ENCODE results near the gene CHID1.

Gene CHID1

DNA sequence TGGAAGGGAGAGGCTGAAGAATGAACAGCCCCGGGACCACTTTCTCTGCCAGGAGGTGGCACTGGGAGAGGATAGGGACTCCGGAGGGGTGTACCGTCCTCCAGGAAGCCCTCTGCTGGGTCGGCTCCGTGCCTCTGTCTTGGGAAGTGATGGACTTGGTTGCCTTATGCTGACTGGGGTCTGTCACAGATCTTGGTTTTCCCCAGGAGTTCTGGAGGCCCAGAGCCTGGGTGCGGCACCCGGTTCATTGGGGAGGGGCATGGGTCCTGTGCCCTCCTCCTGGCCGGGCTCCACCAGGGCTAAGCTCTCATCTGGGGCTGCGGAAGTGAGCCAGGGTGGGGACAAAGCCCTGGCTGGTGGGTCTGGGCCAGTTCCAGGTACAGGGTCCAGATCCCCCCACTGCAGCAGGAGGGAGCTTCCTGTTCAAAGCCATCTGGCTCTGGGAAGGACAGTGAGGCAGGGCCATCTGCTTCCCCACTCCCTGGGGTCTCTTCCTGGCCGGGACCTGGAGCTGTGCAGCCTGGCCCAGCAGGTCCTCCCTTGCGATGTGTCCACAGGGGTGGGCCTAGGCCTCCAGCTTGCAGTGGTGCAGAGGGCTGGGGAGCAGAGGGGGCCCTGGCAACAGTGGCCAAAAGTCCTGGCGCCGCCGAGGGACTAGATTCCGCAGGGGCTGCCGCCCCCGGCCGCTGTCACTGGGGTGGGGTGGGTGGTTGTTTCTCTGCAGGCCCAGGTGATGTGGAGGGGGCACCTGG is 14.0 kb upstream of the CHID1 start:
- peaks cover 5% of the 10 kb centered on the region for H3K36me3 Mint-ChIP-seq
- no peak overlapping the region for H3K4me3 Mint-ChIP-seq
- no peaks in the 10 kb centered on the region for H3K9me3 Mint-ChIP-seq
- H3K27me3 Mint-ChIP-seq, result no peaks in the 10 kb centered on the region
- peaks cover 26% of the 10 kb centered on the region for H3K4me1 Mint-ChIP-seq
- ATAC-seq, result no peak
- H3K27ac Mint-ChIP-seq, result no peak overlapping the region

DNA sequence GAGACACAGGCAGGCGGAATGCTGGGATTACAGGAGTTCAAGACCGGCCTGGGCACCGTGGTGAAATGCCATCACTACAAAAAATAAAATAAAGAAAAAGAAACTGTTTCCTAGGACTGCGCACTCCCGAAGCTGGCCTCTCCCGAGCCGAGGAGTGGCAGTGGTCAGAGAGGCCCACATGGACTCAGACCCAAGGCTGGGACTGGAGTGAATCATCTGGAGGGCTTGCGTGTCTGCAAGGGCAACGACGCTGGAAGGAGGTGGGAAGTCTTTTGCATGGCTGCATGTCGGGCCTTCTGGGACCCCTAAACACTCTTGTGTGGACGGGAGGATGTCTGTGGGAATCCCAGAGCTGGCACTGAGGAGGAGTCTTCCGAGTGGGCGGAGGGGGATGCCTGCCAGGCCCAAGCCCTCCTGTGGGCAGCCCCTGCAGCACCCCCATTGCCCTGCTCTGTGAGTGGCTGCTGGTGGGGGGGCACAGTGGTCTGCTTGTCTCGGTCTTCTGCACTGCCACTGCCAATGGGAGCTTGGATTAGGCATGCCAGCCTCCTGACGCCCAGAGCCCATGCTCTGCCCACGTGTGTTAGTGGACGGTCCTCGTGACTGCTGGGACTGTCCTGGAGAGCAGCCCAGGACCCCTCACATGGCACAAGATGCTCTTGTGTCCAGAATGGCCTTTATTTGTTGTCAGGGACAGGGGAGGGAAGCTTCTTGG is 13.2 kb upstream of the CHID1 start:
- no peak overlapping the region for H3K4me3 Mint-ChIP-seq
- H3K36me3 Mint-ChIP-seq, result peaks cover 3% of the 10 kb centered on the region
- ATAC-seq, result no peak
- no peak overlapping the region for H3K27ac Mint-ChIP-seq
- no peaks in the 10 kb centered on the region for H3K9me3 Mint-ChIP-seq
- H3K4me1 Mint-ChIP-seq, result peaks cover 23% of the 10 kb centered on the region
- no peaks in the 10 kb centered on the region for H3K27me3 Mint-ChIP-seq

DNA sequence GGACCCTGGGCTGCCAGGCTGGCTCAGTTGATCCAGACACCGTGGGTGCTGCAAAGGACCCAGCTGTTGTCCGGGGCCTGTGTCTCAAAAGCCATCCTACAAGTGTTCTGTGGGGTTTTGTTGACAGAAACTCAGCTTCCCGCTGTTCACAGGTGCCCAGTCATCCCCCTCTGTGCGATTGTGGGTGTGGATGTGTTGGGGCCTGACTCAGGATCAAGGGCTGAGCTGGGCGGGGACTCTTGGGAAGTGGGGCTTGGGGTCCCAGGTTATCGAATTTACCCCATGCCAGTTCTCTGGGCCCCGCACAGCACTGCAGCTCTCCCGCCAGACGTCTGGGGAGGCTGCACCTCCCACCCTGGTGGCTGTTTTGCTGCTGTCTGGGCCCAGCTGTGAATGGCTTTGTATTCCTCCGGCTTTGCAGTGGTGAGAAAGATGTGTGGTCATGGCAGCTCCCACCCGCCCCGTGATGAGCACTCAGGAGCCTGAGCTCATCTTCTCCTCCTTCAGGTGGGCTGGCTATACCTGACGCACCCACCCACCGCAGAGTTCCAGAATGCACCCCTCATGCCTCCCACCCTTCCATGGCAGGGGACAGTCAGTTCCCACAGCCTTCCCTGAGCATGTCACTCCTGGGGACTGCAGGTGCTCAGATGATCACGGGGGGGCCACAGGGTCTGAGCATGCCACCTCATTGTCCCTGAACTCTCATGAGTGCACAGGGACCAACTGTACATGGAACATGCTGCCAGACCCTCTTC is 11.5 kb upstream of the CHID1 start:
- Mint-ChIP-seq H3K4me1 (peaks cover 8% of the 10 kb centered on the region), H3K4me3 (no peak overlapping the region), H3K36me3 (no peaks in the 10 kb centered on the region), H3K27ac (no peak overlapping the region), H3K9me3 (no peaks in the 10 kb centered on the region), H3K27me3 (no peaks in the 10 kb centered on the region)
- ATAC-seq, result no peak

DNA sequence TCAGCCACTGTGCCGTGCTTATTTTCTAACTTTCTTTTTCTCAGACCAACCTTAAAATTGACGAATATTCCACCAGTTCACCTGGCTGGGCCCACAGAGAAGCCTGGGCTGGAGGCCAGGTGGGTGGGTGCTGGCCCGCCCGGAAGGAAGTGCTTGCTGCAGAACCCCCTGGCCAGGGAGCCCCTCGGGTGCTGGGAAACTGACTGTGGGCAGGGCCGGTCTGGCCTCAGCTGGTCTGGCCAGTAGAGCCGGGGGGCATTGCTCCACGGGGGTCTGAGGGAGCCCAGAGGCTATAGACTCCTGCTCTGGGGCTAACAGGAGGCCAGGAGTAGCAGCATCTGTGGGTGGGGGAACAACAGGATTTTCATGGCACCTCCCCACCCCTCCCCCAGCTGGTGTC is 6.8 kb upstream of the CHID1 start:
- Mint-ChIP-seq H3K27me3 (no peaks in the 10 kb centered on the region), H3K4me3 (no peak overlapping the region), H3K9me3 (no peaks in the 10 kb centered on the region), H3K4me1 (no peaks in the 10 kb centered on the region), H3K36me3 (no peaks in the 10 kb centered on the region), H3K27ac (no peak overlapping the region)
- ATAC-seq, result no peak

DNA sequence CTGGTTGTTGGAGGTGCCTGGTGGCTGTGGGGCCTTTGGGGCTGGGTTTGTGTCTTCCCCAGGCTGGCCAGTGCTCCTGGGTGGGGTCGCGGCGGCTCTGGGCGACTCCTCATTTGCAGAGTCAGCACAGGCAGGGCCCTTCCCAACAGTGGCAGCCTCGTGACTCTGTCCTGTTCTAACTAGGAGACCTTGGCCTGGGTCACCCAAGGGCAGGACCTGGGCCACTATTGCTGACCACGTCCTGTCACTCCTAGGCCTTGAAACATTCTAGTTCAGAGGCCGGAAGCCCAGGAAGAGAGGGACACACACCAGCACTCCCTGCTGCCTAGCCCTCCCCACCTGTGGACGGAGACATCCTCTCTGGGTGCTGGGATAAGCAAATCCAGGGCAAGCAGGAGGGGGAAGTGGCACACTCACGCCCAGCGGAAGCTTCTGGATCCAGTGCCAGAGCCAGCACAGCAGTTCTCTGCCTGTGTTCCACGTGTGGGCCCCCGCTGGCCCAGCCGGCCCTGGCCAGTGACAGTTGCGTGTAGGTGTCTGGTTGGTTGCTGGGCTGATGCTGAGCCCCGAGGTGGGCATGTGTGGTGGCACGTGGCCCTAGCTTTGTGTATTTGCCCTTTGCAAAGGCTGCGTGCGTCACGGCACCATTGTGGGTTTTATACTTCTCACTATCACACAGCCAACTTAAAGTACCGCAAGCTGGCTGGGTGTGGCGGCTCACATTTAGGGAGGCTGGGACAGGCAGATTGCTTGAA is 4.3 kb upstream of the CHID1 start:
- Mint-ChIP-seq H3K27ac (no peak overlapping the region), H3K4me1 (peaks cover 7% of the 10 kb centered on the region), H3K9me3 (no peaks in the 10 kb centered on the region), H3K27me3 (no peaks in the 10 kb centered on the region), H3K36me3 (no peaks in the 10 kb centered on the region), H3K4me3 (no peak overlapping the region)
- no peak for ATAC-seq

DNA sequence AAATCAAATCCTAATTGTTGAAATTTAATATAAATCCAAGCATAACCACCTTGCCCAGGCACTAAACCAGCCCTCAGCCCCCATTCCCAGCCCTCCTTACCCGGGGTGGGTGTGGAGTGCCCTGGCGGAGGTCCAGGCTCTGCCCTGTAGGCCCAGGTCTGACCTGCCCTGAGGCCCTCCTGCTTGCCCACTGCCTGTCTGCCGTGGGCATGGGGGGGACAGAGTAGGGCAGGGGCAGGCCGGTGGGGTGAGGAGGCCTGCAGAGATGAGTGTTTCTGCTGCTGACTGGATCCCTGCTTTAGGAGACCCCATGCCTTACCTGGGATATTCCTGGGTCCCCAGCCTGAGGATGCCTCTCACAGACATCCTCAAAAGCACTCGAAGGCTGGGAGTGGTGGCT is 3.6 kb upstream of the CHID1 start:
- Mint-ChIP-seq H3K4me1 (peaks cover 12% of the 10 kb centered on the region), H3K27me3 (no peaks in the 10 kb centered on the region), H3K27ac (no peak overlapping the region), H3K4me3 (no peak overlapping the region), H3K36me3 (no peaks in the 10 kb centered on the region), H3K9me3 (no peaks in the 10 kb centered on the region)
- ATAC-seq, result no peak

DNA sequence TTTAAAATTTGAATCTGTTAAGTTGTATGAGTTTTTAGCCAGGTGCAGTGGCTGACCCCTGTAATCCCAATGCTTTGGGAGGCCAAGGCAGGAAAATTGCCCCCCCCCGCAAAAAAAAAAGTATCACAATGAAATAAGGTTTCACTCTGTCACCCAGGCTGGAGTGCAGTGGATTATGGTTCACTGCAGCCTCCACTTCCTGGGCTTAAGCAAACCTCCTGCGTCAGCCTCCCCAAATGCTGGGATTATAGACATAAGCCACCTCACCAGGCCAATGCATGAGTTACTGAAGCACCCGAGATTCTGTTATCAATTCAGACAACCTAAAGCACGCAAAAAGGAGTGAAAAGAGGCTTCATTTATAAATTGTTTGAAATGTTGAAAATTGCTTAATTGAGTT is 2.4 kb upstream of the CHID1 start:
- H3K27me3 Mint-ChIP-seq, result no peaks in the 10 kb centered on the region
- H3K36me3 Mint-ChIP-seq, result no peaks in the 10 kb centered on the region
- peaks cover 23% of the 10 kb centered on the region for H3K4me1 Mint-ChIP-seq
- no peaks in the 10 kb centered on the region for H3K9me3 Mint-ChIP-seq
- ATAC-seq, result no peak
- no peak overlapping the region for H3K27ac Mint-ChIP-seq
- no peak overlapping the region for H3K4me3 Mint-ChIP-seq

DNA sequence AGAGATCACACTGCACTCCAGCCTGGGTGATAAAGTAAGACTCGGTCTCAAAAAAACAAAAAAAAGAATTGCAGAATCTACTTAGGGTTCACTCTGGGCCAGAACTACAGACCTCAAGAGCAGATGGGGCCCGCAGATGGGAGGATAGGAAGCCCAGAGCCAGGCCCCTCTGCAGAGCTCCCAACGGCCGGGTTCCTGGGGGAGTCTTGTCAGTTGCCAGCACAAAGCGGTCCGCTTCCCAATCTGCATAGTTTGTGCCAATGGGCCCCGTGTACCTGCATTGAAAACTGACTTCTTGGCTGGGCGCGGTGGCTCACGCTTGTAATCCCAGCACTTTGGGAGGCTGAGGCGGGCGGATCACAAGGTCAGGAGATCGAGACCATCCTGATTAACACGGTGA is 1.7 kb upstream of the CHID1 start:
- Mint-ChIP-seq H3K4me3 (no peak overlapping the region), H3K27me3 (no peaks in the 10 kb centered on the region), H3K9me3 (no peaks in the 10 kb centered on the region), H3K27ac (no peak overlapping the region), H3K4me1 (peaks cover 31% of the 10 kb centered on the region), H3K36me3 (peaks cover 3% of the 10 kb centered on the region)
- no peak for ATAC-seq

DNA sequence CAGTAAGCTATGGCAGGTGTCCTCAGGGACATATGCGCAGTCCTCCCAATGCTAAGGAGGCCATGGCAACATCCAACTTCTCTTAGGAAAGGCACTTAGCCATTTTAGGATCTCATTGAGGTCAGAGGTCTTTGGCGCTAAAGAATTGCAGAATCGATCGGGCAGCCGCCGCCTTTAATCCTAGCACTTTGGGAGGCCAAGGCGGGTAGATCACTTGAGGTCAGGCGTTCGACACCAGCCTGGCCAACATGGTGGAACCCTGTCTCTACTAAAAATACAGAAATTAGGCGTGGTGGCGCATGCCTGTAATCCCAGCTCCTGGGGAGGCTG is 1.2 kb upstream of the CHID1 start:
- H3K4me1 Mint-ChIP-seq, result peaks cover 33% of the 10 kb centered on the region
- H3K36me3 Mint-ChIP-seq, result peaks cover 3% of the 10 kb centered on the region
- no peak for ATAC-seq
- peak overlapping the region; percentile 93 for H3K4me3 Mint-ChIP-seq
- peak overlapping the region; percentile 86 for H3K27ac Mint-ChIP-seq
- no peaks in the 10 kb centered on the region for H3K9me3 Mint-ChIP-seq
- H3K27me3 Mint-ChIP-seq, result no peaks in the 10 kb centered on the region

DNA sequence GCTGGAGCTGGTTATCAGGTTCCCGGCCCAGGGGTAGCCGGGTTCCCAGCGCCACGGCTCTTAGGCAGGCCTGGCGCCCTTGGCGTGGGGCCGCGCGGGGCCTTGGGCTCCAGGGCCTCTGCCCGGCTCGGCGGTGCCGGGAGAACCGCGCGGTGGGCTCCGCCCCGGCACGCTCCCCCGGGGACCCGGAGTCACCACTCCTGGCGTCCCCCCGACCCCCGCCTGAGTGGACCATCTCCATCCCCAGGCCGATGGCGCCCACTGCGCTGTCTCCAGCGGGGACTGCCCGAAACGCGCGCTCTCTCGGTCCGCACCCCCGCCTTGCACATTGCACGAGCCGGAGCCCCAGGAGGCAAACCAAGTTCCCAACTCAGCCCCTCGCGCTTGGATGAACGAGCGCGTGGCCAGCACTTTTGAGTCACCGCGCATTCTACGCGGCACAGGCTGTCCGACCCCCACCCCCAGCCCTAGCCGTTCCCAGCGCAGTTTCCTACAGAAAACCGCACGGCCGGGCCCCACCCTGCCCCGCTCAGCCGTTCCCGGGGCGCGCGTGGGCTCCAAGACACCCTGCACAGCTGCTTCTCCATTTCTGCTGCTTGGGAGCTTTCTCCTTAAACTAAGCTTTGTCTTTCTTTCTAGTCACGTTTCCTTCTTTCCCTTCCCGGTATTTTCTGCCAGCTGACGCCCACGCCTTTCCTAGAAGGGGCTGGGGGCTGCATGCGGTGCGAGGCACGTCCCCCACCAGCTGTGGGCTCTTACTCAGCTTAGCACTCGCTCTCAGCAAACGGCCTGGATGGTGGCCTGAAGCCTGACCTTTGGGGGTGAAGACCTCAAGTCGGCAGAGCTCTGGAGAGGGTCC is 650 bp upstream of the CHID1 start:
- Mint-ChIP-seq H3K36me3 (peaks cover 3% of the 10 kb centered on the region), H3K4me3 (peak overlapping the region; percentile 93), H3K9me3 (no peaks in the 10 kb centered on the region), H3K27me3 (no peaks in the 10 kb centered on the region), H3K4me1 (peaks cover 33% of the 10 kb centered on the region), H3K27ac (peak overlapping the region; percentile 86)
- ATAC-seq, result peak; percentile 61

DNA sequence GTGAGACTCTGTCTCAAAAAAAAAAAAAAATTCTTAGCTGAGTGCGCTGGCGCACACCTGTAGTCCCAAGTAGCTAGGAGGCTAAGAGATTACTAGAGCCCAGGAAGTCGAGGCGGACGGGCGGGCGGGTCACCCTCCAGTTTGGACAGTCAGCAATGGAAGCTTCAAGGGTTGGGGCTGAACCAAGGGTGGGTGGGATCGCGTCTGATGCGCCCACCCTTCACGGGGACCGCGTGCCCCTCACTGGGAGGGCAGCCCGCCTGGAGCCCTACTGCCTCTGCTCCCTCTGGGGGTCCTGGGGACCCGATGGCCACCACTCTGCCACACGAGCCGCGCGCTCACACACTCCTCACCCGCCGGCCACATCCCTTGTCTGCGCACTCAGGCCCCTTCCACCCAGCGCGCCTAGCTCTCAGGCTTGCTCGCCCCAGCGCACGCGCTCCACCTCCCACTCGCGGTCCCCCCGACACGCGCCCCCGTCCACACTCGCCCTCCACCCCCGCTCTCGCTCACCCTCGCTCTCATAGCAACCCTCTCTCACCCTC is 494 bp downstream of the CHID1 start:
- Mint-ChIP-seq H3K27me3 (no peaks in the 10 kb centered on the region), H3K27ac (peak overlapping the region; percentile 86), H3K9me3 (no peaks in the 10 kb centered on the region), H3K36me3 (peaks cover 3% of the 10 kb centered on the region), H3K4me1 (peaks cover 33% of the 10 kb centered on the region), H3K4me3 (peak overlapping the region; percentile 96)
- ATAC-seq, result peak; percentile 58

DNA sequence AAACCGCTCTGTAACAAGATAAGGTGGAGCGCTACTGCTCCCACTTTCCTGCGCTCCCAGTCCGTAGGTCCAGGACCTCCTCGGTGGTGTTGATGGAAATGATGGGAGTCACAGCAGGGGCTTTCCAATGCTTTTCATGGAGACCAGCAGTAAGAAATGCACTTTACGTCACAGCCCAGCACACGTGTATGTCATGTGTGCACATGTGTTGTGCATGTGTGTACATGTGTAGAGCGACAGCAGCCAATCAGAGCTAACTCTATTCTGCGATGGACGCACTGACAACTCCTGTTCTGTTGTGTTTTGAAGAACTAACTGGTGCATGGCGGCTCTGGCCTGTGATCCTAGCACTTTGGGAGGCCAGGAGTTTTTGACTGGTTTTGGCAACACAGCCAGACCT is 1.2 kb downstream of the CHID1 start:
- peaks cover 9% of the 10 kb centered on the region for H3K36me3 Mint-ChIP-seq
- H3K9me3 Mint-ChIP-seq, result no peaks in the 10 kb centered on the region
- H3K4me1 Mint-ChIP-seq, result peaks cover 33% of the 10 kb centered on the region
- no peak for ATAC-seq
- no peaks in the 10 kb centered on the region for H3K27me3 Mint-ChIP-seq
- H3K27ac Mint-ChIP-seq, result peak overlapping the region; percentile 71
- H3K4me3 Mint-ChIP-seq, result peak overlapping the region; percentile 96

DNA sequence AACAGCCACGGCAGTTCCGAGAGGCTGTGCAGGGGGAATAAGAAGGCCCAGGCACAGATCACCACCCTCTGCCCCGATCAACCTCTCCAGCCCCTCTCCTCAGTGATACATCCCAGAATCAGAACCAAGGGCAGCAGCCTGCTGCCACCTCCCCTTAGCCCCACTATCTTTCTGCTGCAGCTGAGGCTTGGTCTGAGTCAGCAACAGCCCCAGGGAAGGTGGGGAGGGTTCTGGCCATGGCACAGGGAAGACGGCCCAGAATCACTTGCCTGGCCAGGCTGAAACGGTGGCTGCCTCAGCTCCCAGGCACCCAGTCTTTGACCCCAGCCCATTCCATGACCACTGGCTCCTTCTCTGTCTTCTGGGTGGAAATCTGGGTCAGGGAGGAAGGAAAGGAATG is 2.3 kb downstream of the CHID1 start:
- Mint-ChIP-seq H3K4me1 (peaks cover 33% of the 10 kb centered on the region), H3K36me3 (peaks cover 20% of the 10 kb centered on the region), H3K4me3 (peak overlapping the region; percentile 8), H3K9me3 (no peaks in the 10 kb centered on the region), H3K27me3 (no peaks in the 10 kb centered on the region), H3K27ac (peak overlapping the region; percentile 71)
- no peak for ATAC-seq

DNA sequence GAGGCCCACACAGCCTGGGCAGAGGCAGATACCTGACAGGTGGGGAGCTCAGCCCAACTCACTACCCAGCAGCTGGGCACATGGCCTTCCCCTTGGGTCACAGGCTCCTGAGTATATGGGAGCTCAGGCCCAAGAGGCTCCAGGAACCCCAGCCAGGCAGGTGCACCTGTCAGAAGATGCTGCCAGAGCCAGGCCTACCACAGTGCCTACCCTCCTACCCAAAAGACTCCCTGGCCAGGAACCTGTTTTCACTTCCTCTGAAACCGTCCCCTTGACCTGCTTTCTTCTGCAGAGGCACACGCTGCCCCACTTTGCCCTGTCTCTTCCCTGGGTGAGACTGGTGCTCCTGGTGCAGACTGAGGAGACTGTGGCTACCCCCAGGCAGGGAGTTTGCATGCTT is 2.9 kb downstream of the CHID1 start:
- Mint-ChIP-seq H3K4me1 (peaks cover 33% of the 10 kb centered on the region), H3K27me3 (no peaks in the 10 kb centered on the region), H3K9me3 (no peaks in the 10 kb centered on the region), H3K36me3 (peaks cover 27% of the 10 kb centered on the region), H3K27ac (peak overlapping the region; percentile 71), H3K4me3 (peak overlapping the region; percentile 8)
- peak; percentile 50 for ATAC-seq
